HG02870 (cell line): ENCODE results near the gene NTSR2.
"Not testable (repeated sequence)": the region's sequence is repeated elsewhere in the genome, so short reads cannot be mapped to it uniquely, and the experiment has no call there.

ENCODE experiments used
- ATAC-seq: cut with Tn5 transposase; IDR thresholded peaks from one replicate; pipeline ENCODE4 v1.9.1; 2021; ENCODE audit warnings: mild to moderate bottlenecking, moderate library complexity; ENCODE audit not compliant: unreplicated experiment

The NTSR2 gene

GRCh38 chr2:11680182-11680900 is 10.3 kb upstream of the NTSR2 start:
- ATAC-seq = no peak

GRCh38 chr2:11679486-11680181 is 9.6 kb upstream of the NTSR2 start:
- no peak for ATAC-seq

GRCh38 chr2:11679016-11679415 is 9.0 kb upstream of the NTSR2 start:
- no peak for ATAC-seq

- ATAC-seq = no peak
These were observed 8.4 kb upstream of the NTSR2 start for GRCh38 chr2:11678306-11678960.

GRCh38 chr2:11677136-11678055 is 7.4 kb upstream of the NTSR2 start:
- no peak for ATAC-seq

- ATAC-seq = no peak
These were observed 6.6 kb upstream of the NTSR2 start for GRCh38 chr2:11676640-11677039.

GRCh38 chr2:11675423-11676112 is 5.6 kb upstream of the NTSR2 start:
- ATAC-seq = no peak

- ATAC-seq = no peak
These were observed 5.0 kb upstream of the NTSR2 start for GRCh38 chr2:11674983-11675382.

- no peak for ATAC-seq
These were observed 2.4 kb upstream of the NTSR2 start for GRCh38 chr2:11672407-11672806.

GRCh38 chr2:11667866-11668637 is 1.9 kb downstream of the NTSR2 start:
- ATAC-seq = no peak

- no peak for ATAC-seq
These were observed 2.8 kb downstream of the NTSR2 start for GRCh38 chr2:11667194-11667593.

- ATAC-seq = no peak
These were observed 4.3 kb downstream of the NTSR2 start for GRCh38 chr2:11665510-11666362.

- no peak for ATAC-seq
These were observed 5.0 kb downstream of the NTSR2 start for GRCh38 chr2:11665028-11665427.

GRCh38 chr2:11663427-11663826 is 6.6 kb downstream of the NTSR2 start:
- ATAC-seq = no peak

- no peak for ATAC-seq
These were observed 7.1 kb downstream of the NTSR2 start for GRCh38 chr2:11662882-11663281.

GRCh38 chr2:11661891-11662435 is 8.0 kb downstream of the NTSR2 start:
- ATAC-seq = no peak

GRCh38 chr2:11660396-11660795 is 9.6 kb downstream of the NTSR2 start:
- ATAC-seq = not testable (repeated sequence)

- ATAC-seq = no peak
These were observed 10.1 kb downstream of the NTSR2 start for GRCh38 chr2:11659851-11660250.
